Measurements from ENCODE around the gene PNPLA5. TPM values are rescaled to one million over a fixed set of nuclear protein-coding genes. Genes with fewer than 3 reads are reported as not detected.
"Not testable (repeated sequence)": the region's sequence is repeated elsewhere in the genome, so short reads cannot be mapped to it uniquely, and the experiment has no call there.

PNPLA5 gene
- polyA plus RNA-seq, 5 donors: 0.05 to 0.12 (median 0.06) TPM; not detected in 1

- DNase-seq: no peak
Measured at GRCh38 chr22:43881091-43882061, 10.4 kb downstream of the PNPLA5 start.

- no peak for DNase-seq
Measured at GRCh38 chr22:43880541-43880991, 11.2 kb downstream of the PNPLA5 start.

- no peak for DNase-seq
Measured at GRCh38 chr22:43879901-43880540, 11.8 kb downstream of the PNPLA5 start.

- DNase-seq: no peak
Measured at GRCh38 chr22:43878831-43879550, 12.8 kb downstream of the PNPLA5 start.

DNA sequence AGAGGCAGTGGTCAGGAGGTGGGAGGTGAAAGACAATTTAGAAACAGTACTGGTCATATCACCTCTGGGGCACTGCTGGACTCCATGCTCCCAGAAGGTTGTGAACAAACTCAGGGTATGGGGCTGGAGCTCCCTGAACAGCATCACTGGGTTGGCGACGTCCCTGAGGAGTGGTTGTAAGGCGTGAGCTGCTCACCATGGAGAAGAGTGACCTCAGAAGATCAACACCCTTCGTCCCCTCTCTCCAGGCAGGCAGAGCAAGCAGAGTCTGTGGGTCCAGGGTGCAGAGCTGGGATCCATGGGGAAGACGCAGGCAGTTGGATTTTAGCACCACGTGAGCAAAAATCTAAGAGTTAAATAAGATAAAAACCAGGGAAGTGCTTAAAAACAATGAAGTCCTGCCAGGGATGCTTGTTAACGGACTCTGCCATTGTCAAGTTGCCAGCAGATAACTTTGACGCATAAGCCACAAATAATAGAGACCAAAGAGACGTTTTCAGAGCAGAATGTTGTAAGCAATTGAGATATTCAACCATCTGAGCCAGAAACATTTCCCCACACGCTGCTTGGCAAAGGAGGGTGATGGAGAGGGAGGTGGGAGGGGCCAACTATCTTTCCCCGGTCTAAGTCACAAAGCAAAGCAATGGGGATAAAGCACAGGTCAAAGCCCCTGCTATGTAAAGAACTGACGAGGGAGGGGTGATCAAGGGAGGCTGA is 13.6 kb downstream of the PNPLA5 start:
- no peak for DNase-seq

DNA sequence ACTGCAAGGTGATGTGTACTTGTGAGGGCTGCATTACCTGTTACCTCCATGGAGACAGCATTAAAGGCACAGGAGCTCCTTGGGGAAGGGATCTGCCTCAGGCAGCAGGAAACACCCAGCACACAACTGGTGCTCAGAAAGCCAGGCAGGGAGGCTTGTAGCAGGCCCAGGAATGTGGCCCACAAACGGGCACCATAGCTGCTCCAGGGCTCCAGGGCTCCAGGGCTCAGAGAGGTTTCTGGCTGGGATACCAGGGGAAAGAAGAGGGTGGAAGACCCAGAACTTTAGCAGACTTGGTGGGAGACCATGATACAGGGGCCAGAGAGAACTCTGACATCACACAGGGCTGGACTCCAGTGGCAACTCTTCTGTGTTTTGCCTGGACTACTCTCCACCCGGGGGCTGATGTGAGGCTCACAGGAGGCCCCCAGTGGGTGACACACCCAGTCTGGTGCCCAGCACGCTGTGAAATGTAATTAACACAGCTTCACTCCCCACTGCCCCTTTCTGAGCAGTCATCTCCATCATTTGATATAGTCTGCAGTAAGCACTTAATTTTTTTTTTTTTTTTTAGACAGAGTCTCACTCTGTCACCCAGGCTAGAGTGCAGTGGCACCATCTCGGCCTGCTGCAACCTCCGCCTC is 14.8 kb downstream of the PNPLA5 start:
- no peak for DNase-seq

DNA sequence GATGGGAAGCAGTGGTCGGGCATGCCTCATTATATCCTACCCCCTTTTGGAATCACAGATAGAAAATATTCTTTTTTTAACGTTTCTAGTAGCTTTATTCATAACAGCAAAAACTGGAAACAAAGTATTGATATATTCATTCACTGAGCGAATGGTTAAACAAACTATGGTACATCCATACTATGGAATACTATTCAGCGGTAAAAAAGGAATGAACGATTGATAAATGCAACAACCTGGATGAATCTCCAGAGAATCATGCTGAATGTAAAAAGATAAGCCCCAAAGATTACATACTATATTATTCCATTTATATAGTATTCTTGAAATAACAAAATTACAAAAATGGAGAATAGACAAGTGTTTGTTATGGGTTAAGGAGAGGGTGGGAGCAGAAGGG is 22.0 kb downstream of the PNPLA5 start:
- no peak for DNase-seq

DNA sequence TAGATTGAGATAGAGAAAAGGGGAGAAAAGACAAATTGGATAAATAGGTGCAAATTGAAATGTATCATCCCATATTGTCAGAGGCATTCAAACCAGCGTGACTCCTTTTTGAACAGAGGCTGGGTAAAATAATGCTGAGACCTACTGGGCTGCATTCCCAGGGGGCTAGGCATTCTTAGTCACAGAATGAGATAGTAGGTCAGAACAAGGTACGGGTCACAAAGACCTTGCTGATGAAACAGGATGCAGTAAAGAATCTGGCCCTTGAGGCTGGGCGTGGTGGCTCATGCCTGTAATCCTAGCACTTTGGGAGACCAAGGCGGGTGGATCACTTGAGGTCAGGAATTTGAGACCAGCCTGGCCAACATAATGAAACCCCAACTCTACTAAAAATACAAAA is 22.8 kb downstream of the PNPLA5 start:
- not testable (repeated sequence) for DNase-seq

GRCh38 chr22:43867839-43868635 is 23.8 kb downstream of the PNPLA5 start:
- DNase-seq: peak; percentile 65 to 68

GRCh38 chr22:43862882-43863202 is 29.0 kb downstream of the PNPLA5 start:
- no peak for DNase-seq

GRCh38 chr22:43862074-43862881 is 29.5 kb downstream of the PNPLA5 start, which contains the start of gene SULT4A1:
Gene SULT4A1, minus strand, starts transcription at chr22:43862513. Its CDS starts 131 bp downstream, at chr22:43862382.
- peak in 1 of 2 donors; percentile 10 for DNase-seq

- DNase-seq: no peak
Measured at GRCh38 chr22:43861529-43861928, 30.3 kb downstream of the PNPLA5 start.

- DNase-seq: no peak
Measured at GRCh38 chr22:43860831-43861230, 31.0 kb downstream of the PNPLA5 start.

DNA sequence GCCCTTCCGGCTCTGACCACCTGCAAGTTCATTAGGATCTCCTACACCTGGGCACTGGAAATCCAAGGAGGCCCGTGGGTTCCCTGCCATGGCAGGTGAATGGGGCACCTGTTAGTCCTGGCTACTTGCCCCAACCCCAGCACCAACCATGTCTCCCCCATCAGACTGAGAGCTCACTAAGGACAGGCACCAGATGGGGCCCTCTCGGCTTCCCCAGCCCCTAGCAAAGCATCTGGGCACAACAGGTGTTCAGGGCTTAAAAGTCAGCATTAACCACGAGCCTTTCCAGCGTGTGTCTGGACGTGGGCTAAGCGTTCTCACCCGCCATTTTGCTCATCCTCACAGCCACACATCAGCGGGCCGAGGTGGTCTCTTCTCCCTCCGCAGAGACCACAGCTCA is 31.7 kb downstream of the PNPLA5 start:
- no peak for DNase-seq

GRCh38 chr22:43859621-43860020 is 32.2 kb downstream of the PNPLA5 start:
- no peak for DNase-seq

DNA sequence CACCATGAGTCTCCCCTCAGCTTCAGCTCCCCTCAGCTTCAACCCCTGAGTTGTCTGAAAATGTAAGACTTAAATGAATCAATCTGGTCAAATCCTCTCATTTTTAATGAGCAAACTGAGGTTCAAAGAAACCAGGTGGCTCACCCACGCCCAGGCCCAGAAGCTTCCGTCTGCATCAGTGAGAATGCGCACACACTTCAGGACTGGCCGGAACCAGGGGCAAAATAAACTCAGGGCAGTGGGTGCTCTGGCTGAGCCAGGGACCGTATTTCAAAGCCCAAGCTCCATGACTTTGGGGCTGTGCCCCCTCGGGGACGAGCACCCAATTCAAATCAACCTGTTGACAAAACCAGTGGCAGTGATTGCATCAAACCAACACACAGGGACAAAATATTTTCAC is 32.6 kb downstream of the PNPLA5 start:
- DNase-seq: no peak

- DNase-seq: no peak
Measured at GRCh38 chr22:43858156-43858895, 33.5 kb downstream of the PNPLA5 start.

DNA sequence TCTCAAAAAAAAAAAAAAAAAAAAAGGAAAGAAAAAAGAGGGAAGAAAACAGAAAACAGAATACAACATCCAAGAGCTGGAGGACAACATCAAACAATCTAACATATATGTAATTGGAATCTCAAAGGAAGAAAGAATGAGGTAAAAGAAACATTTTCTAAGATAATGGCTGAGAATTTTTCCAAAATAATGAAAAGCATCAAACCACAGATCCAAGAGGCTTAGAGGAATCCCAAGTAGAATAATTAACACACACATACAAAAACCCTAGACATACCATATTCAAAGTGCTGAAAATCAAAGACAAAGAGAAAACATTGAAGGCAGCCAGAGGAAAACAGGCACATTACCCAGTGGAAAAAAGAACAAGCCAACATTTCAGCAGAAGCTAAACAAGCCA is 34.4 kb downstream of the PNPLA5 start:
- DNase-seq: no peak

GRCh38 chr22:43855431-43855830 is 36.4 kb downstream of the PNPLA5 start:
- DNase-seq: no peak
